Measurements from ENCODE around the gene IKZF3. TPM values are rescaled to one million over a fixed set of nuclear protein-coding genes. Genes with fewer than 3 reads are reported as not detected.

The IKZF3 gene
- total RNA-seq, 1 donor from 2014 or later: 0.67 TPM

GRCh38 chr17:39709319-39709997, 154.7 kb downstream of the IKZF3 start:
- Mint-ChIP-seq H3K9me3 (no peaks in the 10 kb centered on the region), H3K4me1 (peaks cover 20% of the 10 kb centered on the region), H3K4me3 (no peak overlapping the region), H3K27ac (no peak overlapping the region), H3K27me3 (ENCODE audit: low read depth) (no peaks in the 10 kb centered on the region), H3K36me3 (peaks cover 22% of the 10 kb centered on the region)
- DNase-seq (ENCODE audit: low spot score in 2 of 2, unreplicated experiment in 2 of 2): no peak
- TF ChIP-seq CTCF (IDR thresholded peaks at IDR 0.05; ENCODE audit: unreplicated experiment): no peak

Small RNA genes within 50 kb of the gene (microRNA-seq; reads per million reads assigned to microRNA genes)
- gene MIR4728: 3.5 reads per million, percentile 9 among the genes with 10 or more reads in this experiment

Other genes starting within 250 kb of the IKZF3 start
- gene PPP1R1B, start 237.4 kb downstream of the IKZF3 start, total RNA-seq: 0.58 to 0.75 TPM (median 0.75 TPM) in 3 replicates
- 55.6 to 56.6 TPM (median 56.2 TPM) in 3 replicates for gene STARD3, start 227.2 kb downstream of the IKZF3 start, total RNA-seq
- gene TCAP, start 199.0 kb downstream of the IKZF3 start, total RNA-seq: 1.6 to 3.0 TPM (median 2.3 TPM) in 3 replicates
- gene PNMT, start 195.9 kb downstream of the IKZF3 start, total RNA-seq: 1.7 to 2.1 TPM (median 1.7 TPM) in 3 replicates
- gene PGAP3, start 176.3 kb downstream of the IKZF3 start, total RNA-seq: 36.8 to 39.1 TPM (median 37.1 TPM) in 3 replicates
- gene ERBB2, start 164.2 kb downstream of the IKZF3 start, total RNA-seq: 141 to 146 TPM (median 142 TPM) in 3 replicates
- 35.3 to 35.9 TPM (median 35.3 TPM) in 3 replicates for gene MIEN1, start 133.8 kb downstream of the IKZF3 start, total RNA-seq
- gene GRB7, start 126.4 kb downstream of the IKZF3 start, total RNA-seq: 44.6 to 53.3 TPM (median 46.4 TPM) in 3 replicates
- gene ZPBP2, start 3.9 kb upstream of the IKZF3 start, total RNA-seq: not detected in 3 replicates
- gene GSDMB, start 54.3 kb upstream of the IKZF3 start, total RNA-seq: 26.8 to 31.7 TPM (median 28.1 TPM) in 3 replicates
- gene ORMDL3, start 63.3 kb upstream of the IKZF3 start, total RNA-seq: 67.1 to 78.3 TPM (median 69.4 TPM) in 3 replicates
- not detected in 3 replicates for gene LRRC3C, start 63.4 kb upstream of the IKZF3 start, total RNA-seq
- not detected in 3 replicates for gene GSDMA, start 98.7 kb upstream of the IKZF3 start, total RNA-seq
- gene PSMD3, start 116.5 kb upstream of the IKZF3 start, total RNA-seq: 107 to 111 TPM (median 110 TPM) in 3 replicates
- gene CSF3, start 151.1 kb upstream of the IKZF3 start, total RNA-seq: not detected in 3 replicates
- 125 to 131 TPM (median 130 TPM) in 3 replicates for gene MED24, start 190.1 kb upstream of the IKZF3 start, total RNA-seq
- 42.4 to 44.3 TPM (median 43.6 TPM) in 3 replicates for gene THRA, start 198.7 kb upstream of the IKZF3 start, total RNA-seq
- 2.4 to 2.6 TPM (median 2.6 TPM) in 3 replicates for gene NR1D1, start 236.3 kb upstream of the IKZF3 start, total RNA-seq

Data from mesothelial cell of epicardium (in vitro differentiated cells).